Inflammatory macrophage treated with lipopolysaccharide for 1 hour (primary cell): Measurements from ENCODE around the gene BRINP3.
"Not testable (repeated sequence)": the region's sequence is repeated elsewhere in the genome, so short reads cannot be mapped to it uniquely, and the experiment has no call there.

Experiments
- DNase-seq, 2 donors: peaks; one replicate each; pipeline ENCODE4 v3.0.0-alpha.2; 2020 to 2022

BRINP3 gene

DNA sequence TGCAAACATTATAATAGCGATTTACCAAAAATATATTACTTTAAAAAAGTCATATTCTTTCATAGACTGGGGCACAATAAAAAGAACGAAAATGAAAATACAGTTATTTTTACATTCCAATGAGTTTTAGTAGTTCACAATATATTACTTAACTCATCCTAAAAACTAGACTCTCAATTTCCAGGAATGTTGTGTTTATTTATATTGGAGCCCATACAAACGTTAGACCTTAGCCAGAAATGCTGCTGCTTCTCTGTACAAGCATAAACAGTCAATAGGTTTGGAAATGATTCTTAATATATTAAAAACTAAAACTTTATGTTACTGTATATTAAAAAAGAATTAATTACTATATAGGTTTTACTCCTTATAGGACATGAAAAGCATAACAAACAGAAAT lies 302.3 kb downstream of the BRINP3 start:
- no peak for DNase-seq

DNA sequence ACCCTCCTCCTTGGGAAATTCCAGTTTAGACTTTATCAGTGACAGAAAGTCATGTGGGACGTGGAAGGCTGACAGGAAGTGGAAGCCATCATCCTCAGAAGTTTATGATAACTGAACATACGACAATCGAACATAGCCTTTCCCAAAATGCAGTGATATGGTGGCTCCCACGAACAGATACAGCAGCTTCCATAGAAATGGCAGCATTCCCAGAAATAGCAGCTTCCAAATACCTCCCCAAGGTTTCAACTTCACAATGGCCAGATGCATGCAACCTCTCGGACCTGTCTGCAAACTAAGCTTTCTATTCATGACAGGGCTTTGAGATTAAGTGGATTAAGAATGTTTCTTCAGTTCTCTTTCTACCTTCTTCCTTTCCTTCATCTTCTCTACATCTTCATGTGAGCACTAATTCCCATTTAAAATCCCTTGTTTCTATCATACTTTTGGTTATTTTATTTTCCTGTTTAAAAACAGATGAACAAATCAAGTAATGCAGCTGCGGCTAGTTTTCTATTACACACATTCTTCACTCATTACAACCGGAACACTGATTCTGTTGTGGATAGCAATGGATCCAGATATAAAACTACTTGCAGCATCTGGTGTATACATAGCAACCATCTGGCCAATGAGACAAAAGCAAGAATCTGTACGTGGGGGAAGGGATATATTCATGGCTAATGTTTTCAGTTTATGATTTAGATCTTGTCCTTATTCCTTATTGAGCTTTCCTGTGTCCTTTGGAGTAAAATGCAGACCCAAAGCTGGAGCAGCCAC lies 304.8 kb downstream of the BRINP3 start:
- no peak for DNase-seq

DNA sequence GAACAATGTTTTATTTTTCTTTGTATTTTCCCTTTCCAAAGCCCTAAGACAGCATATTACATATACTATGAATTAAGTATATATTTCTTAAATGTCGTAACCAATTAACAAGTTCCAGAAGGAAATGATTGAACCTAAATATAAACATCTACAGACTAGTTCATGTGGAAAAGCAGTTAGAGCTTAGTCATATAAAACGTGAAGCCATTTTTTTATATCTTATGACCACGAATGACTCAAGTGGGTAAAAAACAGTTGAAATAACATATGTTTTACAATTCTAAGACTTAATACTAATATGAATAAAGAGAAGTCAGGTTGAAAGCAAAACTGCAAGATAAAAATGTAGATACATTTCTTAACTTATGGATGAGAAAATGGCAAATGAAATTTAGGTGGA lies 307.3 kb downstream of the BRINP3 start:
- DNase-seq: no peak

DNA sequence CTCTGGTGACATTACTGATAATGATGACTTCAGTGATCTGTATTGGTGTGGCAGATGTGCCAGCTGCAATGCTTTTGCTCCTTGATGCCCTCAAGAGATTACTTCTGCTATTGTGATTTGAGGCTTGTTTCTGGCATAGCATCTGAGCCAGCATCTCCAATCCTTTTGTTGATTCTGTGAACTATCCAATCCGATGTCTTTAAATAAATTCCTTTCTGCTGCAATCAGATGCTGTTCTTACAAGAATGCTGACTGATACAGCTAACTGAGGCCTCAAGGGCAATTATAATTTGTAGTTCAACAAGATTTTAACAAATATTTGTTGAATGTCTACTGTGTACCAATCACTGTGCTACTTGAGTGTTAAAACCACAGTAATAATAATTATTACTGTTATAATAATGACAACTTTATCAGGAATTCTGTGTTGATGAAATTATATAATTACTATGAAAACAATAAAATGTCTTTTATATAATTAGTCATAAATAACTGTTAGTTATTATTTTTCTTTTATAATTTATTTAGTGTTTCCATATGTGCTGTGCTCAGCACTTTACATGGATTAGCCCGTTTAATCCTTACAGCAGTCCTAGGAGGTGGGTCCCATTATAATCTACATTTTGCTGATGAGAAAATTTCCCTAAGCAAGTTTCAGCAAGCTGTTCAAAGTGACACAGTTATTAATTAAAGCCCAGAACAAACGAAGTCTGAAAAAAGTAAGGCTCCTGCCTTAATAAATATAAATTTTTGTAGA lies 308.2 kb downstream of the BRINP3 start:
- DNase-seq: no peak

DNA sequence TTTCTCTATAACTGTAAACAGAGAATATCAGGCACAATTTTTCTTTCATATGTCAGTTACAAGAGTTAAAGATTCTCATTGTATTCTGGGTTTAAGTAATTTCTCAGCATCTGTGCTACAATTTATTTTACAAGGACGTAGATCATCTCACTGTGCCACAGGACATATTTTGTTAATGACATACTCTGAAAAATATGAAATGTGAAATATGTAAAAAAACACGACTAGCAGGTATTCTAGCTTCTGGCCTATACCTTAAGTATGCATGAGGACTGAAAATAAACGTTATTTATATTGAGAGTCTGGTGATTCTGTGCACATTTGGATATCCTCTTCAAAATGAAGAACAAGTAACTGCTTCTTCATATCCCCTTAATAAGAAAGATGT lies 308.8 kb downstream of the BRINP3 start:
- DNase-seq: no peak

DNA sequence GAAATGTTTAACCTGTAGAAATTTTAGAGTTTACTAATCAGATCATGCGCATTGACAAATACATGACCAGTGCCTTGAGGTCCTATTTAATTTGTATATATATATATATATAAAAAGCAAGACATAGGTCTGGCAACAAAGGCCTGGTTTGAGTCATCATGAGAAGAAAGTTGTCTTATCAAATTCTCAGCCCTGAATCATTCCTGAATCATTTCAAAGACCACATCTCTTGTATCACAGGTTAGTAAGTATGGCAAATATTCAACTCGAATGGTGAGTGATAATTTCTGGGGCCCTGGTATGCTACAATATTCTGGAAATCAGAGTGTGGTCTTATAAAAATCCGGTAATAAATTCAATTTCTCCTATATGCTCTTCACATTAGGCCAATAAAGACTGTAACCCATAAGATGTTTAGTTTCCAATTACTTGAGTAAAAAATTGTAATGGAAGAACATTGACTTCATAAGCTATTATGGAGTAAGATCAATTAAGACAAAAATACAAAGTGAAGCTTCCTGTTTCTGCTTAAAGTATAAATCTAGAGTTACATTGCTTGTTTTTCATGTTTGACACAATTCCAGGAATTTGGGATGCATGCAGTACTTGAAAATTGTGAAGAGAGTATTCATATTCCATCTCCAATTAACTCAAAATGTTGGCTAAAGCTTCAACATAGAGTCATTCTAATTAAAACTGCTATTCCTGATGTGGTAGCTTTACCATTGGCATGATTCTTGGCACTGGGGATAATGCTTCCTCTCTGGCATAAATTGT lies 309.4 kb downstream of the BRINP3 start:
- no peak for DNase-seq

DNA sequence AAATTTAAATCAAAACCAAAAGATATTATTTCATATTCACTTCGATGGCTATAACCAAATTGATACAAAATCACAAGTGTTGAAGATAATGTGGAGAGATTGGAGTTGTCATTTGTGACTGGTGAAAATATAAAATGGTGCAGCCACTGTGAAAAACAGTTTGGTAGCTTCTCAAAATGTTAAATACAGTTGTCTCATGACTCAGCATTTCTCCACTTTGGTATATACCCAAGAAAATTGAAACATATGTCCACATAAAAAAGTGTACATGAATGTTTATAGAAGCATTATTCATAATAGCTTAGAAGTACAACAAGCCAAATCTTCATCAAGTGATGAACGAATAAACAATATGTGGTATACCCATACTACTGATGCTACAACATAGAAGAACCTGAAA lies 318.5 kb downstream of the BRINP3 start:
- no peak for DNase-seq

DNA sequence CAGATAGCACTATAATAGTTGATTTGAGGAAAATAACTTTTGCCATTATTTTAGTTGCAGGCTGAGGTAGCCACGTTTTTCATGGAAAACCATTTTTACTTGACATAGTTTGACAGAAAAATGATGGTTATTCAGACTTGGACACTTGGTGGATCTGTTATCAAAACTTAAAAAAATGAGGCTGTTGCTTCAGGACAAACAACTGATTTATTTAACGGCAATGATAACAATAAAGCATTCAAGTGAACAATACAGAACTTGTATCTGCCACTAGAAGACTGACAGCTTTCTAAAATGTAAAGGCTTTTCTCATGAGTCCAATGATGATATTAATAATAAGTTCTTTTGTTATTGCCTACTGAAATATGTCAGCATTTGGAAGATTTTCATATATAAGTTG lies 322.9 kb downstream of the BRINP3 start:
- DNase-seq: no peak

DNA sequence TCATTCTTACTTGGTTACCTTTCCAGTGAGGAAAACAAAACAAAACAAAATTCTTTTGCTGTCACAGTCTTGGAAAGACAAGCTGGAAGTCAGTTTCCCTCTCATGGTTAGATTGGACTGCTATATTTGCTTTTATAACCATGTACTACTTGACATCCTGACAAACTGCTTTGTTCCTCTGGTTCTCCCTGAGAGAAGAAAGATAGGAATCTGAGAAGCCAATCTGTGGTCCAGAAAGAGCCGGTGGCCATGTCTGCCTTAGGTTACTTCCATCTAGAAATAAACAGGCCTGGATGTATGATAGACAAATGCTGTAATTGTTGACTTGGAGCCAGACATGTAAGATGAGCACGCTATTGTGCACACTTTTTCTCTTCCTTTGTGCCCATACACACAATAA lies 330.0 kb downstream of the BRINP3 start:
- no peak for DNase-seq

DNA sequence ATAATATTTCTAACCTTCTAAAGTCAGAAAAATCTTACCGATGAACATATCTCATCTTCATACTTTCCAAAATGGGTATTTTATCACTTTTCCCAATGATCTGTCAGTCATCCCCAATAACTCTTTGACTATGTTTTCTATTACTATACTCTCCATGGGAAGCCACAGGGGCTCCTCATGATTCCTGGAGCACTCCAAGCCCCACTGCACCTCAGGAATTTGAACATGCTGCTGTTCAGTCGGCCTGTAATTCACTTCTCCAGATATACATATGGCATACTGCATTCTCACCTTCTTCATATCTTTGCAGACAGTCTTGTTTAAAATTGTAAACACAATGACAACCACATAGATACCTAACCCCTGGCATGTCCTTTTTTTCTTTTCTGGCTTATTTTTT lies 333.0 kb downstream of the BRINP3 start:
- no peak for DNase-seq

DNA sequence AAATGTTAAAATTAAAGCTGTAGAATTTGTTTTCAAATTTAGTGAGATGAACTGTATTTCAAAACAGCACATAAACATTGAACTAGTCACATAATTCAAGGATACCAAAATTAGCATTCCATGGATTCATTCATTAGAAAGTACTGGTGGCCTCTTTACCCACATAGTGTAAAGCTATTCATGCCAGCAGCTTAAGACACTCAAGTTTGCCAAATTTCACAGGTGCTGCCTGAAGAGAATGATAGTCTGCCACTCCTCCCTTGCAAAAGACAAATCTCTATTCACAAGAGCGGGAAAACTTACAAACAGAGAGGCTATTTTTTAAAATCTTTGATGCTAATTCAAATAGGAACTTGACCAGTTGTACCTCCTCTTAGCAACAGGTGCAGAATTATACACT lies 337.0 kb downstream of the BRINP3 start:
- DNase-seq: no peak

DNA sequence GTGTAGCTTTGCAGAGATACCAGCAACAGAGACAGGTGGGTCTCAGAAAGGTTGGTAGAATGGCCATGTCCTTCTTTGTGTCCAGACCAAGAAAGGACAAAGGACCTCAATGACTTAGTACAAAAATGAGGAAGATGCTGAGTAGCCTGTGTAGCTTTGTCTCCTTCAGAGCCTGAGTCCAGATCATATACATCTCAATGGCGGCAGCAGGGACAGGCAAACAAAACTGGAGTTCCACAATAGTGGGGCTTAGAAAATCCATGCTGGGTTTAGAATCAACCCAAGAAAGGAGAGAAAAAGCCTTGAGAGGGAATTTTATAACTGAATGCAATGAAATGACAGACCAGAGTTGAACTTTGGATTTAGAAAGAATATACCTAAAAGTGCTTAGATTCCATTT lies 339.0 kb downstream of the BRINP3 start:
- no peak for DNase-seq

DNA sequence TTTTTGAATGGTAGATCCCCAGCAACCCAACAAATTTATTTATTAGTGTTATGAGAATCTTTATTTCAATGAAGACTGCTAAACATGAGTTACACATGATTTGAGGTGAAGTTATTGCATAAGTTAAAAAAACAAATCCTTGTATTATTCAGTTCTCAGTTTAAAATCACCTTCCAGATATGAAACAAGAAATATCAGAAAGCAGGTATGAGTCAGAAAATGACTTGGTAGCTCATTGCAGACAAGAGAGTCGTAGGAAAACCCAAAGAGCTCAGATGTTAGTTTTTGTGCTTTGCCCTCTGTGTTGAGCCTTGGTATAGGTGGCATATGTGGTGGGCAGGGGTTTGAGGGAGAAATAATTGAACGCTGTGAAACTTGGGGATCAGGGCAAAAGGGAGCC lies 339.4 kb downstream of the BRINP3 start:
- no peak for DNase-seq

DNA sequence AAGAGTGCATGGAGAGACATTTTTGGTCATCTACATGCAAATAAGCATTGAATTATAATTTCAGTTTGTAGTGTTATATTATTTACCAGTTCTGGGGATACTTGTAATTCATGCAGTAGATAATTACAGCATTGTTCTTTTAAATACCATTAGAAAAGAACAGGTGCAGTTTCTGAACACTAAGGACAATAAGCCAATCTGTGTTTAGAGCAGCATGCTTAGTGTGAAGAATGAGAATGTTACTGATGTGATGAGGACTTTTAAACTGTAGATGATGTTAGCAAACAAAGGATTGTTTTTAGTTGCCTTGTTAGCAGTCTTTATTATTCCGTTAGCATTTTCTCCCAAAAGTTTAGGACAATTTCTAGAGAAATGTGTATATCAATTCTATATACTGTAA lies 348.3 kb downstream of the BRINP3 start:
- DNase-seq: no peak

DNA sequence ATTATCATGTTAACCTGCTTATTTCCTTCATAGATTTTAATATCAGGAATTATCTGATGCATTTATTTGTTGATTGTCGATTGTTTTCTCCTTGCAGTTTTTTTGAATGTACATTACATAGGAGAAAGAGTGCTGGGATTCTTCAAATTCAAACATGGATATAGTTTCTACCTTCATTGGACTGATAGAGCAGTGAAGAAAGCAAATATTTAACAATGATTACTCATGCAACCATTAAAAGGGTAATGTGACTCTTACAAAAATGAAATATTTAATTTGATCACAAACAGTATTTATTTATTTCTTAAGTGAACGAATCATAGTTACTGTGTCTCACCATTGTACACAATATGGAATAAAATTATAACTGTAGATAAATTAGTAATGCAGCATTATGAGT lies 350.9 kb downstream of the BRINP3 start:
- no peak for DNase-seq

DNA sequence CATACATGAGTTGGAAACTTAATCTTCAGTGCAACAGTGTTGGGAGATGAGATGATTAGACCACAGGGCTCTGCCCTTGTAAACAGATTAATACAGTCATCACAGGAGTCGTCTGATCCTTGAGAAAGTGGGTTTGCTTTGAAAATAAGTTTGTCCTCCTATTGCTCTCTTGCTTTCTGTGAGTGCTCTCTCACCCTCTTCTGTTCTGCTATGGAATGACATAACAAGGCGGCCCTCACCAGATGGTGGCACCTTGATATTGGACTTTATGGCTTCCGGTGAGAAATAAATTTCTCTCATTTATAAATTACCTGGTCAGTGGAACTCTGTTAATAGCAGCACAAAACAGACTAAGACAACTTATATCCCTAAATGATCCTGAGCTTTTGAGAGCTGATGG lies 353.6 kb downstream of the BRINP3 start:
- no peak for DNase-seq

DNA sequence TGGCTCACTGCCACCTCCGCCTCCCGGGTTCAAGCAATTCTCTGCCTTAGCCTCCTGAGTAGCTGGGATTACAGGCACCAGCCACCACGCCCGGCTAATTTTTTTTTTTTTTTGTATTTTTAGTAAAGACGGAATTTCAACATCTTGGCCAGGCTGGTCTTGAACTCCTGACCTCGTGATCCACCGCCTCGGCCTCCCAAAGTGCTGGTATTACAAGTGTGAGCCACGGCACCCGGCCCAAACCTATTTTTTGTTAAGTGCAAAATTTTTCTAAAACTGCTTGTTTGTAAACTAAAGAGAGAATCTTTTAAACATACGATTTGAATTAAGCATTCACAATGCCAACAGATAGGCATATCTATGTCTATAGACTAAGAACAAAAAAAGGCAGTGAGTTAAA lies 357.1 kb downstream of the BRINP3 start:
- not testable (repeated sequence) for DNase-seq

DNA sequence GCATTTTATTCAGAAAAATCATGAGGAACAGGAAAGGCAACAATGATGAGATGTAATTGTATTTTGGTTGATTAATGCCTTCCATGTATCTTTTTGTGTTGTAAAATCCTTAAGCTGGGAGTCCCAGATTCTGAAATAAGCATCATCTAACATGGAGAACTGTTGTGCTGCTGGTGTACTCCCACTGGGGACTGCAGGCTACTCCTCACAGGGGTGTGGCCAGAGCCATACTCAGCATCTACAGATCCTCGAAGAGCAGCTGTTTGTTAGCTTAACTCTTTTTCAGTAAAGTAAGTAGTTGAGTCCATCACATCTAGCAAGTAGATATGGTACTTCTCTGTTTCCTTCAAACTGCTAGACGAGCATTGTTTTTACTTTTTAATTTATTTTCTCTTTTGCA lies 358.0 kb downstream of the BRINP3 start:
- no peak for DNase-seq

DNA sequence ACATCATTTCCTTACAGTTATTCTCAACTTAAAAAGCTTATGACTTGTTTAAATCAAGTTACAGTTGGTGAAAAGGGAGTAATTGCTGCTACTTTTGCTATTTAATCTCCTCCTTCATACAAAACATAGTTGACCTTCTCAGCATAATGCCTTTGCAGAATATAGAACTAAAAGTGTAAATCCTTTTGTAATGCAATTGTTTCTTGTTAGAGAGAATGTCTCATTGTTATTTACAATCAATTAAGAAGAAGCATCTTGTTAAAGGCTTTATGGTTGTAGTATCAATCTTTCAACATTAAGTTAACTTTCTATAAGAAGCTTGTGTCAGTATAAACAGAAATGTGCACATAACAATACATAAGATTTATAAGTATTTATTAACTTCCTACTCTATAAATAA lies 360.7 kb downstream of the BRINP3 start:
- no peak for DNase-seq

DNA sequence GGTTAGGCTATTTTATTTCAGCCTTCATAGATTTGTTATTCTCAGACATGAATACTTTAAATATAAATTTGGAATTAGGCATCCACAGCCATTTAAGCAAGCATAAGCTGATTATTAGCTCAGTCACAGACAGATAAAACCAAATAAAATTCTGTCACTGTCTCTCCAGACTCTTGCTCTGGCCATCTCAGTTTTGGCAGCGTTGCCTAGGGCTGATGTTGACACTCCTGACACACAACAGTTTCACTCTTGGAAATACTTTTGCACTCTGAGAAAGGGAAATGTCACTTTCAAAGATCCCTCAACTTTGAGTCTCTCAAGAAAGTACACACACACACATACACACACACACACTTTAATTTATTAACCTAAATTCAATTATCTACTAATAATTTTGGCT lies 372.7 kb downstream of the BRINP3 start:
- no peak for DNase-seq

DNA sequence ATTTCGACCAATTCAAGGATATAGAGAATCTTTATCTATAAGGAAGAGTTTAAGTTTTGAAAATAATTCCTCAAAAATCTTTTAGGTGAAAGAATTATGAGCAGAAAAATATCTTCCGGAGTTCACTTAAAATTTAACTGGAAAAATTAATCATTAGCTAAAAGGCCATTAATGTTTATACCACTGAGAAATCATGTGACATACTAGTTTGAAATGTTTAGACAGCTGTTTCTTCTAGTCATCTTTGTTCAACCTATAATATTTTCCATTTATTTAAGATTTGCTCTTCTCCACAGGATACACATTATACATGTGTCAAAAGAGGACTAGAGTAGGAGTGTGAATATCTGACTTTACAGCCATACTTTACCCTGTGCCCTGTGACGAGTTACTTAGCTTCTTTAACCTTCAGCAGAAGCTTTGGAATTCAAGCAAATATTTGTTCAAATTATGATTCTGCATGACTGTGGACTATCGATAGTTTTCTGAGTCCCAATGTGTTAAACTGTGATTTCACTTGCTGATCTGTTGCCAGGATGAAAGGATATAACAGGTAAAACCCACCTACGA lies 374.8 kb downstream of the BRINP3 start:
- DNase-seq: no peak

DNA sequence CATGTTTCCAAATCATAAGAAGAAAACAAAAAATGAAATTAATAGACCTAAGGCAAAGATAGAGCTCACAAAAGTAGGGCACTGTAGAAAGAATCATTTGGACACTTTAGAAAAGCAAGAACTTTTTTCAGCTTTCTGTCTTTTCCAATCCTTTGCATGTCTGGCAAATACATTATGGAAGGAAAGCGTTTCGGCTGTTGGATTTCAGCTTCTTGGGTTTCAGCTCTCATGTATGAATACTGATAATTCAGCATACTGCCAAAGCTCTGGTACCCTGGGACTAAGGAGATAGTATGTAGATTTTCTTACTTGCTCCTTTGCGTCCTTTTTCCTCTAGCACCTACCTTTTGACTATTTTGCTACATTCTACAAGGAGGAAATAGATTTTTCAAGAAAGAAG lies 375.9 kb downstream of the BRINP3 start:
- no peak for DNase-seq

DNA sequence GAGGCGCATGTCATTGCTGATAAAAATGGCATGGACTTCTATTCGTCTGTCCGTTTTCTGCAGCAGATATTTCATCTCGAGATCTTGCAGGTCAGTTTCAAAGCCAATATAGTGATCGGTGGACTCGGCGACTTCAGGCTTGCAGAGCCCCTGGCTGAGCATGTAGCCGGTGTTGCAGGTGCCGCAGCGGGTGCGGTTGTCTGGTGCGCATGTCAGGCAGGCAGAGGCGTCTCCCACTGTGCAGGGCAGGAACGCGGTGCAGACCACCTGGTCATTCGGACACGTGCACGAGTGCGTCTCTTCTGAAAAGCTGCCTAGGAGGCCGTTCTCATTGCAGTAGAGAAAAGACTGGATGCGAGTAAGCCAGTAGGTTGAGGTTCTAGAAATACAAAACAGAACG lies 378.9 kb downstream of the BRINP3 start:
- DNase-seq: no peak

DNA sequence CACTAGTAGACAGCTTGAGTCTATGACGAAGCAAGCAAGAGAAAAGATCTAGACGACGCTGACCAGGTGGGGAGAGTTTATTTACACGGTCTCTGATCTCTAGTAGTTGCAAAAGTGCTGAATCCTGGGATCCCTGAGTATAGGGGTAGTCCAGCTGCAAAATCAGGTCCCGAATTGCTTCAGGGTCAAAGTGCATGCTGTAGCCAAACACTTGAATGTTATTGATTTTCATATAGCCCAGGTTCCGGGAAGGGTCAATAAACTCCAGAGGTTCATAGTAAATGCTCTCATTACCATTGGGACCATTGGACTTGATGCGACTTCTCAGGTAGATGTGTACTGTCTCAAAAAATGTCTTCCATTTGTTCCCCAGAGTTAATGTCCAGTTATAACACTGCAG lies 379.6 kb downstream of the BRINP3 start:
- no peak for DNase-seq
